Loucy (cell line): ENCODE data around the gene DNM1.

Experiments
- EZH2phosphoT487 ChIP-seq: fragments of 200-600 bp; IDR thresholded peaks from 2 replicates; pipeline ENCODE4 v1.6.1; 2018; ENCODE audit warnings: antibody characterized with exemption, mild to moderate bottlenecking, moderate library complexity, borderline replicate concordance
- TF ChIP-seq, protein P1 (sequence below): fragments of 200-600 bp; sonication (generic); conservative IDR thresholded peaks from 2 replicates; pipeline ENCODE4 v1.5.1; 2014; ENCODE audit warnings: mild to moderate bottlenecking, antibody characterized with exemption, low read length

DNA sequence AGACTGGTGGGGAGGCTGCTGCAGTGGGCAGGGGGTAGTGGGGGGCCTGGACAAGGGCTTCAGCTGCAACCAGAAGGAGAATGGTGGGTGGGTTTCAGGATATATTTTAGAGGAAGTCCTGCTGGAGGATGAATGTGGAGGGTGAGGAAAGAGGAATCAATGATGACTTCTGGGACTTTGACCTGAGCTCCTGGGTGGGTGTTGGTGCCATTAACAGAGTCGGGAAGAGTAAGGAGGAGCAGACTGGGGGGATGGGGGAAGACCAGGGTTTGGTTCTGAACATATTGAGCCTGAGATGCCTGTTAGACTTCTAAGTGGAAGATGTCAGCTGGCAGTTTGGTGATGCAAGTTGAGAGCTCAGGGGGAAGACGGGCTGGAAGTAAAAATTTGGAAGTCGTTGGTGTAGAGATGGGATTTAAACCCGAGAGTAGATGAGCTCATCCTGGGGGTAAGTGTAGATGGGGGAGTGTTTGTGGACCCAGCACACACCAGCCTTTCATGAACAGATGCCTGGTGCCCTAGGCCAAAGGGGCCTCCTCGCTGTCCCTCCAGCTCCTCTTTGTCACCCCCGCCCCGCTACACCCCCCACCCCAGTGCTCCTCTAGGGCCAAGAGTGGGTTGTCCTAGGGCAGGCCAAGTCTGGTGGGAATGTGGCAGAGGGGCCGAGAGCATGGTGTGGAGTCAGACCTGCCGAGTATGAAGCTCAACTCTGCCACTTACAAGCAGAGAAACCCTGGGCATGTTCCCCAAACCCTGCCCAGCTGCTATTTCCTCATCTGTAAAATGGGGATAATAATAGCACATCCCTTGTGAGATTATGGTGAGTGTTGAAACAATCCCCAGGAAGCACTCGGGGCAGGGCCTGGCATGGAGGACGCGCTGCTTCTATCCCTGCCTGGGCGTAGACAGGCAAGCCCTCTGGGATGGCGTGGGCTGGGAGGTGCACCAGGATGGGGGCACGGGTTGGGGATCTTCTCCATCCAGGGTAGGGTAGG lies 4.0 kb downstream of the DNM1 start:
- TF ChIP-seq, protein P1, sequence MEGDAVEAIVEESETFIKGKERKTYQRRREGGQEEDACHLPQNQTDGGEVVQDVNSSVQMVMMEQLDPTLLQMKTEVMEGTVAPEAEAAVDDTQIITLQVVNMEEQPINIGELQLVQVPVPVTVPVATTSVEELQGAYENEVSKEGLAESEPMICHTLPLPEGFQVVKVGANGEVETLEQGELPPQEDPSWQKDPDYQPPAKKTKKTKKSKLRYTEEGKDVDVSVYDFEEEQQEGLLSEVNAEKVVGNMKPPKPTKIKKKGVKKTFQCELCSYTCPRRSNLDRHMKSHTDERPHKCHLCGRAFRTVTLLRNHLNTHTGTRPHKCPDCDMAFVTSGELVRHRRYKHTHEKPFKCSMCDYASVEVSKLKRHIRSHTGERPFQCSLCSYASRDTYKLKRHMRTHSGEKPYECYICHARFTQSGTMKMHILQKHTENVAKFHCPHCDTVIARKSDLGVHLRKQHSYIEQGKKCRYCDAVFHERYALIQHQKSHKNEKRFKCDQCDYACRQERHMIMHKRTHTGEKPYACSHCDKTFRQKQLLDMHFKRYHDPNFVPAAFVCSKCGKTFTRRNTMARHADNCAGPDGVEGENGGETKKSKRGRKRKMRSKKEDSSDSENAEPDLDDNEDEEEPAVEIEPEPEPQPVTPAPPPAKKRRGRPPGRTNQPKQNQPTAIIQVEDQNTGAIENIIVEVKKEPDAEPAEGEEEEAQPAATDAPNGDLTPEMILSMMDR, result no peak
- no peak for TF ChIP-seq EZH2phosphoT487
